Activated CD4-positive, alpha-beta T cell treated with anti-CD3 and anti-CD28 coated beads for 24 hours (primary cell): ENCODE data around the gene LGALS12.
"Not testable (repeated sequence)": the region's sequence is repeated elsewhere in the genome, so short reads cannot be mapped to it uniquely, and the experiment has no call there.

Source experiments
- DNase-seq, 2 donors: peaks; one replicate each; pipeline ENCODE4 v3.0.0-alpha.2; 2020; ENCODE audit warnings: low read depth in 2 of 2

The LGALS12 gene

GRCh38 chr11:63532799-63533475 is 27.1 kb downstream of the LGALS12 start:
- no peak for DNase-seq

GRCh38 chr11:63534076-63534475 is 28.2 kb downstream of the LGALS12 start:
- DNase-seq, result no peak

GRCh38 chr11:63534895-63535461 is 29.1 kb downstream of the LGALS12 start:
- no peak for DNase-seq

- DNase-seq, result no peak
Observed at GRCh38 chr11:63535734-63536133, 29.9 kb downstream of the LGALS12 start.

GRCh38 chr11:63536669-63537292 is 30.9 kb downstream of the LGALS12 start, which contains the start of gene PLAAT4:
Gene PLAAT4, plus strand, starts transcription at chr11:63536808. Its CDS starts 61 bp downstream, at chr11:63536869.
- DNase-seq, result no peak

GRCh38 chr11:63537293-63538101 is 31.6 kb downstream of the LGALS12 start:
- DNase-seq, result no peak

GRCh38 chr11:63542506-63542905 is 36.6 kb downstream of the LGALS12 start:
- not testable (repeated sequence) for DNase-seq

GRCh38 chr11:63543711-63544110 is 37.8 kb downstream of the LGALS12 start:
- no peak for DNase-seq

- DNase-seq, result no peak
Observed at GRCh38 chr11:63547061-63547460, 41.2 kb downstream of the LGALS12 start.

- DNase-seq, result no peak
Observed at GRCh38 chr11:63548178-63548577, 42.3 kb downstream of the LGALS12 start.

- no peak for DNase-seq
Observed at GRCh38 chr11:63549411-63549810, 43.5 kb downstream of the LGALS12 start.

GRCh38 chr11:63550156-63550700 is 44.3 kb downstream of the LGALS12 start:
- DNase-seq, result not testable (repeated sequence)

GRCh38 chr11:63551091-63551888 is 45.4 kb downstream of the LGALS12 start:
- DNase-seq, result no peak

GRCh38 chr11:63551889-63552266 is 46.0 kb downstream of the LGALS12 start:
- DNase-seq, result no peak

- DNase-seq, result no peak
Observed at GRCh38 chr11:63552921-63553320, 47.0 kb downstream of the LGALS12 start.

GRCh38 chr11:63553759-63554158 is 47.9 kb downstream of the LGALS12 start:
- DNase-seq, result no peak

GRCh38 chr11:63554877-63555223 is 49.0 kb downstream of the LGALS12 start:
- DNase-seq, result no peak

GRCh38 chr11:63556404-63557013 is 50.6 kb downstream of the LGALS12 start:
- no peak for DNase-seq

GRCh38 chr11:63557570-63557969 is 51.7 kb downstream of the LGALS12 start:
- DNase-seq, result no peak

GRCh38 chr11:63558459-63559157 is 52.7 kb downstream of the LGALS12 start:
- DNase-seq, result no peak
